HT1080 (cell line): Measurements from ENCODE around the gene NRF1. TPM values are rescaled to one million over a fixed set of nuclear protein-coding genes. Genes with fewer than 3 reads are reported as not detected.
"Not testable (repeated sequence)": the region's sequence is repeated elsewhere in the genome, so short reads cannot be mapped to it uniquely, and the experiment has no call there.

Experiments used
- DNase-seq: peaks from one replicate; pipeline ENCODE4 v3.0.0-alpha.2; 2015; ENCODE audit warnings: low read depth
- polyA plus RNA-seq, 2 experiments: library from polyadenylated mRNA; depleted of rRNA; stranded (reverse); fragments of >200 nt; gene quantifications; 2 replicates each; pipeline ENCODE4 v1.2.3, GENCODE V29; 2015
- total RNA-seq: library from RNA; depleted of rRNA; stranded (reverse); fragments of >200 nt; shearing (Covaris generic); gene quantifications from 2 replicates; pipeline ENCODE4 v1.2.3, GENCODE V29; 2014; rRNA removed

The NRF1 gene
- total RNA-seq, result 13.3 and 14.6 TPM in 2 replicates
- 12.4 and 13.9 TPM in 2 replicates for polyA plus RNA-seq (2015; cell fraction: cytosol; rRNA removed)
- 14.1 and 20.1 TPM in 2 replicates for polyA plus RNA-seq (2015; cell fraction: nucleus; rRNA removed)

DNA sequence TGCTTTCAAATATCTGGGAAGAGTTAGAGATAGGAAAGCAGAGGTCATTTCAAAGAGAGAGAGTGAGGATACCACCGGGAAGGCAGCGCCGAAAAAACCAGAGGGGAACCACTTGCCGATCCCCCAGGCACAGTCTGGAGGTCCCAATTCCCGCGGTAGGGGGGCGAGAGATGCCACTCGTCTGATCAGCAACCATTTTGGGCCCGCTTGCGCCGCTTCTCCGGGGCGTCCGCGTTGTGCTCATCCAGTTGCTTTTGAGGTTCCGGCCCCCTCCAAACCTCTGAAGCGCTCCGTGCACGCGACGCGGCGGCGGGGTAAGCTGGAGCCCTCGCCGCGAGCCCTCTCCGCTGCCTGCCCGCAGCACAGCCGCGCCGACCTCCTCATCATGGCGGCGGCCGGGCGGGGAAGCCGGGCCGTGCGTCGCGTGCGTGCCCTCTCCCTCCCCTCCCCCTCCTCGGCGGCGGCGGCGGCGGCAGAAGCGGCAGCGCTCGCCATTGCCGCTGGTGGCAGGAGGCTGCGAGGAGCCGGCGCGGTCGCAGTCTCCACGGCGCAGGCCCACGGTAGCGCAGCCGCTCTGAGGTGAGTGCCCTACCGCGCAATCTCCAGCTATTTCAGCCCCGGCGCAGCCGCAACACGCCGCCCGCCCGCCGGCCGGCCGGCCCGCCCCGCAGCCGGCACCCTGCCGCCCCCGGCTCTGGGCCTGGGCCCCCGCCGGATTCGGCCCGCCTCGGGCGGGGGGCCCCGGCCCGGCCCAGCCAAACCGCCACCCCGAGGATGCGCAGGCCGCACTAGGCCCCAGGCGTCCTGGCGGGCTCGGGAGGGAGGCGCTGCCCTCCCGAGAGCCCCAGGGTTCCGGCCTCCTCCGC, at the start of gene NRF1:
TSS of gene NRF1 (plus strand) at position 475 of the 866 bp plus-strand sequence. CDS start 45,632 bp downstream, outside the sequence.
- peak; percentile 90 for DNase-seq

GRCh38 chr7:129566323-129566722, 45.2 kb upstream of the NRF1 start:
- DNase-seq, result not testable (repeated sequence)

- no peak for DNase-seq
These were observed 44.1 kb upstream of the NRF1 start for GRCh38 chr7:129567377-129567776.

DNA sequence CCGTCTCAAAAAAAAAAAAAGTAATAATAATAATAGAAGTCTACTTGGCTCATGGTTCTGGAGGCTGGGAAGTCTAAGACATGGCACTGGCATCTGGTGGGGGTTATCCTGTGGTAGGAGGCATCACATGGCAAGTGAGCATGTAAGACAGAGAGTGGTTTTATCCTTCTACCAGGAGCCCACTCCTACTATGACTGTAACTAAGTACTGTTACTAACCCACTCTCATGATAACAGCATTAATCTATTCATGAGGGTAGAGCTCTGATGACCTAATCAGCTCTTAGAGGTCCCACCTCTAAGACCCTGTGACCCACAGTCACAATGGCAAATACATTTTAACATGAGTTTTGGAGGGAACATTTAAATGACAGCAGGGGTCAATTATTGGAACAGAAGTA, 43.3 kb upstream of the NRF1 start:
- DNase-seq, result no peak

- no peak for DNase-seq
These were observed 42.2 kb upstream of the NRF1 start for GRCh38 chr7:129569326-129569725.

- peak; percentile 93 for DNase-seq
These were observed 41.7 kb upstream of the NRF1 start for GRCh38 chr7:129569811-129570215.

GRCh38 chr7:129571201-129571600, 40.3 kb upstream of the NRF1 start:
- no peak for DNase-seq

DNA sequence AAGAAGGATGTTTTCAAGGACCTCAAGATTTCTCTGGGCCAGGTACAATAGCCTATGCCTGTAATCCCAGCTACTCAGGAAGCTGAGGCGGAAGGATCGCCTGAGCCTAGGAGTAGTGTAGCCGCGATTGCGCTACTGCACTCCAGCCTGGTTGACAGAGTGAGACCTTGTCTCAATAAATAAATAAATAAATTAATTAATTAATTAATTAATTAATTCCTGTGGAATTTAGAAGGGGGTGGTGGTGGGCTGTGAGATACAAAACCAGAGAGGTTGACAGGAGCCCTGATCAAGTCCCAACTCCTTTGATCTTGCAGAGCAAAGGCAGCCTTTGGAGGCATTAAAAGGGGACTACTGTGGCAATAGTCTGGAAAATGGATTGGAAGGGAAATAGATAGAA, 39.3 kb upstream of the NRF1 start:
- DNase-seq, result no peak

DNA sequence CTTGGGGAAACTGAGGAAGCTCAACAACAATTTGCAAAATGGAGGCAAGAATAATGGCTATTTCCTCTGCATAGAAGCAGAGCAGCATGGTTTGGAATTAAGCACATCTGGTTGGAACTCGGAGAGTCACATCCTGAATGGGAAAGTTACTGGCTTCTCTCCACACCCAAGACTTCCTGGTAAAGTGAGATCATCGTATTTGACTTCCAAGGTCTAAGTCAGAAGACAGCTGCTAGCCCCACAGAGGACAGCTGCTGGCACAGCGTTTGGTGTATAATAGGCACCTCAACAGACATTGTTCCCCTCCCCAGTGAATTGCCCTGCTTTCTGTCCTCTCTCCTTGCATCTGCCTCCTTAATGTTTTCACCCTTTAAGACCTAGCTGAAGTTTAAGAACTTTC, 37.0 kb upstream of the NRF1 start:
- peak; percentile 90 for DNase-seq

- no peak for DNase-seq
These were observed 35.8 kb upstream of the NRF1 start for GRCh38 chr7:129575699-129576098.

DNA sequence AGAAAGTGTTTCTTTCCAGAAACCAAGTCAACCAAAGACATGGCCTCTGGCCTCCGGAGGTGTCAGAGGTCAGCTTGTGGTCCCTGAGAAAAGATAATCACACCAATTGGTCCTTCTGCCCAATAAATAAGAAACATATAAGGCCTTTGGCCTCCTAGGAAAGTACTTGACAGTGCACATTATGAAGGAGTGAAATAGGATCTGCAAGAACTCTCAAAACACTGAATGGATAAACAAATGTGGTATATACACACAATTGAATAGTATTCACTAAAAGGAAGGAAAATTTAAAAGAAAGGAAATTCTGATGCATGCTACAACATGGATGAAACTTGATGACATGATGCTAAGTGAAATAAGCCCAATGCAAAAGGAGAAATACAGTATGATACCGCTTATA, 35.4 kb upstream of the NRF1 start:
- DNase-seq, result no peak

DNA sequence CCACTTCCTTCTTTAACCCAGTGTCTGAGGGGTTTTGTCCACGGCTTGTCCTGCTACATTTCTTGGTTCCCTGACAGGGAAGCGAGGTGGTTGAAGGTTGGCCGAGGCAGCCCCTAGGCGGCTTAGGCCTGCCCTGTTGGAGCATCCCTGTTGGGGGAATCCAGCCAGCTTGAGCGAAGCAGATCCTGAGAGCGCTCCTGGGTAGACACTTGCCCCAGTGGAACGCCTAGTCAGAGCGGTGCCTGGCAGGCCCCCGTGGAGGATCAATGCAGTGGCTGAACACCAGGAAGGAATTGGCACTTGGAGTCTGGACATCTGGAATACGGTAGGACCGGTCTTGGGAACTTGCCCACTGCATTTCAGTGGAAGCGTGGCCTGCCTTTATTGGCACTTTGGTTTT, 32.7 kb upstream of the NRF1 start:
- DNase-seq, result no peak

DNA sequence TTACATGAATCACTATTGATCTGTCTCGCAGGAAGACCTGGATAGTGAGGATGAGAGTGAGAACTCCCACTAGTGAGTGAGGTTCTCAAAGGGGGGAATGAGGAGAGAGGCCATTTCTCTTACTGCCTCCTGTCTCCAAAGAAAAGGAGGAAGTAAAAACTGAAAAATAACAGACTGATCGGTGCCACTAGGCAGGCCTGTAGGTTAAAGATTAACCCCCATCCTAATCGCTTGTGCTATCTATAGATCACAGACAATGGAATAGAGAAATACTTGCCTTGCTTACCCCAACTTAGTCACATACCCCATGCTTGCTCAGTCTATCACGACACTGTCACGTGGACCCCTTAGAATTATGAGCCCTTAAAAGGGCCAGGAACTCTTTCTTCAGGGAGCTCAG, 25.3 kb upstream of the NRF1 start:
- DNase-seq, result not testable (repeated sequence)

- no peak for DNase-seq
These were observed 23.3 kb upstream of the NRF1 start for GRCh38 chr7:129588268-129588667.

DNA sequence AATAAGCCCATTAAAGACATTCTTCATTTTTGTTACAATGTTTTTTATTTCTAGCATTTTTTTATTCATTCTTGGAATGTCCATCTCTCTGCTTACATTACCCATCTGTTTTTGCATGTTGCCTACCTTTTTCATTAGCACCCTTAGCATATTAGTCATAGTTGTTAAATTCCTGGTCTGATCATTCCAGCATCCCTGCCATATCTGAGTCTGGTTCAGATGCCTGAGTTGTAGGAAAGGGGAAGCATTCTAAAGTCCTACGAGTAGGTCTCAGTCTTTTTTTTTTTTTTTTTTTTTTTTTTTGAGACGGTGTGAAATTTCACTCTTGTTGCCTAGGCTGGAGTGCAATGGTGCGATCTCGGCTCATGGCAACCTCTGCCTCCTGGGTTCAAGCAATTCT, 19.7 kb upstream of the NRF1 start:
- no peak for DNase-seq

DNA sequence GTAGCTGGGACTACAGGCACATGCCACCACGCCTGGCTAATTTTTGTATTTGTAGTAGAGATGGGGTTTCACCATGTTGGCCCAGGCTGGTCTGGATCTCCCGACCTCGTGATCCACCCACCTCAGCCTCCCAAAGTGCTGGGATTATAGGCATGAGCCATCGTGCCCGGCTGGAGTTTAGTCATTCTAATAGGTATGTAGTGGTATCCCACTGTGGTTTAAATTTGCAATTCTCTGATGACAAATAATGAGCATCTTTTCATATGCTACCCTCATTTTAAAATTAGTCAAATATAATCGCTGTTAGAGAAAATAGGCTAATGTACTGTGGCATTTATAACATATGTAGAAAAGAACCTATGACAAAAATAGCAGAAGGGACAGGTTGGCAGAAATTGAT, 15.1 kb upstream of the NRF1 start:
- peak; percentile 55 for DNase-seq

DNA sequence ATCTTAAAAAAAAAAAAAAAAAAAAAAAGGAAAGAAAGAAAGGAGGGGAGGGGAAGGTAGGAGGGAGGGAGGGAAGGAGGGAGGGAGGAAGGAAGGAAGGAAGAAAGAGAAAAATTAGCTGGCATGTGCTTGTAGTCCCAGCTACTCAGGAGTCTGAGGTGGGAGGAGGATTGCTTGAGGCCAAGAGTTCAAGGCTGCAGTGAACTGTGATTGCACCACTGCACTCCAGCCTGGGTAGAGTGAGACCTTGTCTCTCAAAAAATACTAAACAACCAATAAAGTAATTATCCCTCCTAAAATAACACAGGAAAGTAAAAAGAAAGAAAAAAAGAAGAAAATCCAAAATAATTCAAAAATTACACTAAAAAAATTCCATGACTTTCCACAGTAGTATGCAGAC, 13.8 kb upstream of the NRF1 start:
- no peak for DNase-seq

- no peak for DNase-seq
These were observed 12.3 kb upstream of the NRF1 start for GRCh38 chr7:129599174-129599573.

DNA sequence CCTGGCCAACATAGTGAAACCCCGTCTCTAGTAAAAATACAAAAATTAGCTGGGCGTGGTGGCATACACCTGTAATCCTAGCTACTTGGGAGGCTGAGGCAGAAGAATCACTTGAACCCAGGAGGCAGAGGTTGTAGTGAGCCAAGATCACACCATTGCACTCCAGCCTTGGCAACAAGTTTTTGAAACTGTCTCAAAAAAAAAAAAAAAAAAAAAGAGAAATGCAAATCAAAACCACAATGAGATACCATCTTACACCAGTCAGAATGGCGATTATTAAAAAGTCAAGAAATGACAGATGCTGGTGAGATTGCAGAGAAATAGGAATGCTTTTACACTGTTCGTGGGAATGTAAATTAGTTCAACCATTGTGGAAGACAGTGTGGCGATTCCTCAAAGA, 7.9 kb upstream of the NRF1 start:
- DNase-seq, result not testable (repeated sequence)

DNA sequence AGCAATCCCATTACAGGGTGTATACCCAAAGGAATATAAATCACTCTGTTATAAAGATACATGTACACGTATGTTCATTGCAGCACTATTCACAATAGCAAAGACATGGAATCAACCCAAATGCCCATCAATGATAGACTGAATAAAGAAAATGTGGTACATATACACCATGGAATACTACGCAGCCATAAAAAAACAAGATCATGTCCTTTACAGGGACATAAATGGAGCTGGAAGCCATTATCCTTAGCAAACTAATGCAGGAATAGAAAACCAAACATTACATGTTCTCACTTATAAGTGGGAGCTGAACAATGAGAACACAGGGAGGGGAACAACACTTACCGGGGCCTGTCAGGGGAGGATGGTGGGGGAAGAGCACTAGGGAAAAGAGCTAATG, 7.5 kb upstream of the NRF1 start:
- DNase-seq, result not testable (repeated sequence)

- DNase-seq, result no peak
These were observed 6.6 kb upstream of the NRF1 start for GRCh38 chr7:129604713-129605437.

DNA sequence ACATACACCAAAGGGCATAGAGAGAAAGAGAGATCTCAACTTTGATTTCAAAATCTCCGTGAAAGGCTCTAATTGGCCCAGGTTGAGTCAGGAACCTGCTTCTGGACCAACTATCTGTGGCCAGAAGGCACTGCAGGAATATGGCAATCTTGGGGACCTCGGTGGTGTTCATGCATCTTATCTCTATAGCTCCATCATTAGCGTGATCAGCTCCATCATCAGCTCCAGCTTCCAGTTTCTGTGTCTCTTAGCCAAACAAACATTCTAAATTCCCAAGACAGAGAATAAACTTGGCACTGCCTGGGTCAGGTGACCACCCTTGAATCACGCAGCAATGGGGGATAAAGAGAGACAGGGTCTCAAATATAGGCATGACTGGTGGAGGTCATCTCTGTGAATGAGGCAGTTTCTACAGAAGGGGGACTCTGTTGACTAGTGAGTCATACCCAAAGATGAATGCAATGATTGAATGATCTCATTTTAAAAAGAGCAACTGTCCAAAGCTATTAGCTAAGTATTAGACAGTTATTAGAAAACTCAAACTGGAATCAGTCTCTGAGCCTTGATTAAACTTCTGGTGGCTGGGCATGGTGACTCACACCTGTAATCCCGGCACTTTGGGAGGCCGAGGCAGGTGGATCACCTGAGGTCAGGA, 5.4 kb upstream of the NRF1 start:
- DNase-seq, result no peak
